KMS-11 (cell line): ENCODE data around the gene PRDX3.

Source experiments
- H2AFZ ChIP-seq: fragments of 200-600 bp; sonication (generic); 2 replicates; pipeline ENCODE4 v1.6.1; 2016; ENCODE audit warnings: antibody characterized with exemption, mixed run types, low read depth
- H3K27ac ChIP-seq: fragments of 200-600 bp; sonication (generic); 2 replicates; pipeline ENCODE4 v1.6.1; 2016; ENCODE audit warnings: mild to moderate bottlenecking, mixed run types
- H3K27me3 ChIP-seq: fragments of 200-600 bp; sonication (generic); 2 replicates; pipeline ENCODE4 v1.6.1; 2017; ENCODE audit warnings: mild to moderate bottlenecking, low read depth, mixed run types, moderate library complexity; ENCODE audit not compliant: insufficient read depth
- H3K36me3 ChIP-seq: fragments of 200-600 bp; sonication (generic); 2 replicates; pipeline ENCODE4 v1.6.1; 2017; ENCODE audit warnings: mild to moderate bottlenecking, mixed run types; ENCODE audit not compliant: insufficient read depth
- H3K4me1 ChIP-seq: fragments of 200-600 bp; sonication (generic); 2 replicates; pipeline ENCODE4 v1.6.1; 2016; ENCODE audit warnings: mild to moderate bottlenecking, low read depth, mixed run types; ENCODE audit not compliant: poor library complexity, severe bottlenecking
- H3K4me2 ChIP-seq: fragments of 200-600 bp; sonication (generic); 2 replicates; pipeline ENCODE4 v1.7.0; 2016; ENCODE audit warnings: mild to moderate bottlenecking, mixed run types
- H3K4me3 ChIP-seq: fragments of 200-600 bp; sonication (generic); IDR thresholded peaks from 2 replicates; pipeline ENCODE4 v1.6.1; 2017; ENCODE audit warnings: low read depth, low read length, mixed read lengths; ENCODE audit not compliant: insufficient read depth
- H3K79me2 ChIP-seq: fragments of 200-600 bp; sonication (generic); 2 replicates; pipeline ENCODE4 v1.6.1; 2016; ENCODE audit warnings: low read depth, mixed run types; ENCODE audit not compliant: insufficient read depth
- H3K9ac ChIP-seq: fragments of 200-600 bp; sonication (generic); 2 replicates; pipeline ENCODE4 v1.6.1; 2016; ENCODE audit warnings: mild to moderate bottlenecking, mixed run types
- H4K20me1 ChIP-seq: fragments of 200-600 bp; sonication (generic); 2 replicates; pipeline ENCODE4 v1.6.1; 2016; ENCODE audit warnings: mild to moderate bottlenecking, mixed run types; ENCODE audit not compliant: insufficient read depth
- TF ChIP-seq, protein P1 (sequence below): fragments of 200-600 bp; sonication (generic); conservative IDR thresholded peaks from 2 replicates; pipeline ENCODE4 v1.6.1; 2017; ENCODE audit warnings: low read depth, mild to moderate bottlenecking, antibody characterized with exemption, low read length, moderate library complexity, mixed read lengths

The PRDX3 gene

GRCh38 chr10:119206603-119207365 lies 28.2 kb upstream of the PRDX3 start:
- Histone ChIP-seq H3K9ac (peak overlapping the region; percentile 88), H3K4me1 (peaks cover 27% of the 10 kb centered on the region), H3K79me2 (no peaks in the 10 kb centered on the region), H3K36me3 (no peaks in the 10 kb centered on the region), H3K4me3 (no peak overlapping the region), H3K4me2 (peak overlapping the region; percentile 43), H4K20me1 (no peaks in the 10 kb centered on the region), H3K27me3 (peaks cover 19% of the 10 kb centered on the region), H3K27ac (peak overlapping the region; percentile 75), H2AFZ (peak overlapping the region; percentile 64)
- TF ChIP-seq, protein P1, sequence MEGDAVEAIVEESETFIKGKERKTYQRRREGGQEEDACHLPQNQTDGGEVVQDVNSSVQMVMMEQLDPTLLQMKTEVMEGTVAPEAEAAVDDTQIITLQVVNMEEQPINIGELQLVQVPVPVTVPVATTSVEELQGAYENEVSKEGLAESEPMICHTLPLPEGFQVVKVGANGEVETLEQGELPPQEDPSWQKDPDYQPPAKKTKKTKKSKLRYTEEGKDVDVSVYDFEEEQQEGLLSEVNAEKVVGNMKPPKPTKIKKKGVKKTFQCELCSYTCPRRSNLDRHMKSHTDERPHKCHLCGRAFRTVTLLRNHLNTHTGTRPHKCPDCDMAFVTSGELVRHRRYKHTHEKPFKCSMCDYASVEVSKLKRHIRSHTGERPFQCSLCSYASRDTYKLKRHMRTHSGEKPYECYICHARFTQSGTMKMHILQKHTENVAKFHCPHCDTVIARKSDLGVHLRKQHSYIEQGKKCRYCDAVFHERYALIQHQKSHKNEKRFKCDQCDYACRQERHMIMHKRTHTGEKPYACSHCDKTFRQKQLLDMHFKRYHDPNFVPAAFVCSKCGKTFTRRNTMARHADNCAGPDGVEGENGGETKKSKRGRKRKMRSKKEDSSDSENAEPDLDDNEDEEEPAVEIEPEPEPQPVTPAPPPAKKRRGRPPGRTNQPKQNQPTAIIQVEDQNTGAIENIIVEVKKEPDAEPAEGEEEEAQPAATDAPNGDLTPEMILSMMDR, result no peak; the same call in none of the 2 replicates

DNA sequence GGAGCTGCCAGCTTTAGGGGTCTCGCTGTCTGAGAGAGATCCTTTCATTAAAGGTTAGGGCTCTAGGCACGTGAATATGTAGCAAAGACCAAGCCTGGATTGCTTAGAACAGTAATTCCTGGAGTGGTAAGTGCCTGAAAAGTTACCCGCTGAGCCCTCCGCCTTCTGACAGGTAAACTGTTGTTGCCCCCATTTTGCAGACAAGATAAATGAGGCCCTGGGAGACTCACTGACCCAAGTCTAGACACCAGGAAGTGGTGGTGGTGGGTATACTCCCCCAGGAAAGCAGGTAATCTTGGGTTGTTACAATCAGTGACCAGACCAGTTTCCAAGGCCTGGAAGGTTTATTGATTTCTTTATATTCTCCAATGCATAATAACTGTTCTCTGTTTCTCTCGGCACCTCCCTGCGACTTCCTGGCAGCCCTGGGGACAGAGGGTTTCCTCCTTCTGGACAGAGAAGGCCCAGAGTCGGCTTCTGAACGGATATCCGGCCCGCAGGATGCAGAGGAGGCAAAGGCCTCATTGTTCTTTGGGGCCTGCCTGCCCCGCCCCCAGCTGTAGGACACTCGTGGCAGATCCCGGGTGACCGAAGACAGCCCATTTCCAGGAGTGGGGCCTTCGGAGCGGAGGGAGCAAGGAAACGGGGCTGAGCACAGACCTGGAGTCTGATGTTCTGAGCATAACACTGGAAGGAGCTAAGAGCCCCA lies 27.4 kb upstream of the PRDX3 start:
- peak overlapping the region; percentile 43 for H3K4me2 ChIP-seq
- H4K20me1 ChIP-seq, result no peaks in the 10 kb centered on the region
- peak overlapping the region; percentile 75 for H3K27ac ChIP-seq
- TF ChIP-seq, protein P1, result no peak; the same call in 1 of the 2 replicates
- H3K9ac ChIP-seq, result peak overlapping the region; percentile 88
- H3K4me1 ChIP-seq, result peaks cover 31% of the 10 kb centered on the region
- no peak overlapping the region for H3K4me3 ChIP-seq
- H2AFZ ChIP-seq, result peak overlapping the region; percentile 64
- H3K36me3 ChIP-seq, result no peaks in the 10 kb centered on the region
- no peaks in the 10 kb centered on the region for H3K79me2 ChIP-seq
- H3K27me3 ChIP-seq, result peaks cover 19% of the 10 kb centered on the region

- H2AFZ ChIP-seq, result no peak overlapping the region
- no peak overlapping the region for H3K9ac ChIP-seq
- peaks cover under 1% of the 10 kb centered on the region; the same call in 1 of the 2 replicates for H3K27me3 ChIP-seq
- H3K4me3 ChIP-seq, result no peak overlapping the region
- H3K36me3 ChIP-seq, result no peaks in the 10 kb centered on the region
- H3K4me2 ChIP-seq, result no peak overlapping the region
- H3K4me1 ChIP-seq, result peaks cover 15% of the 10 kb centered on the region
- no peaks in the 10 kb centered on the region for H4K20me1 ChIP-seq
- TF ChIP-seq, protein P1, result no peak
- no peak overlapping the region for H3K27ac ChIP-seq
- H3K79me2 ChIP-seq, result no peaks in the 10 kb centered on the region
These were observed 24.4 kb upstream of the PRDX3 start for GRCh38 chr10:119203006-119203405.

GRCh38 chr10:119201233-119201632 lies 22.6 kb upstream of the PRDX3 start:
- no peak overlapping the region for H3K9ac ChIP-seq
- TF ChIP-seq, protein P1, result no peak
- H3K79me2 ChIP-seq, result no peaks in the 10 kb centered on the region
- H3K27ac ChIP-seq, result no peak overlapping the region
- no peaks in the 10 kb centered on the region for H3K27me3 ChIP-seq
- H3K4me2 ChIP-seq, result no peak overlapping the region
- H4K20me1 ChIP-seq, result no peaks in the 10 kb centered on the region
- H3K4me1 ChIP-seq, result peaks cover 11% of the 10 kb centered on the region
- no peak overlapping the region for H3K4me3 ChIP-seq
- no peaks in the 10 kb centered on the region for H3K36me3 ChIP-seq
- no peak overlapping the region for H2AFZ ChIP-seq
